ENCODE results near the gene BNC2. TPM values are rescaled to one million over a fixed set of nuclear protein-coding genes. Genes with fewer than 3 reads are reported as not detected.

BNC2 gene
- total RNA-seq, 1 experiment from 2014 or later: 0.20 TPM

GRCh38 chr9:16510482-16510881, 360.0 kb downstream of the BNC2 start:
- no peak for DNase-seq
- Mint-ChIP-seq H3K27me3 (ENCODE audit: insufficient read depth, unreplicated experiment) (no peaks in the 10 kb centered on the region), H3K27ac (ENCODE audit: unreplicated experiment) (no peak overlapping the region), H3K4me1 (ENCODE audit: low read depth, unreplicated experiment) (no peaks in the 10 kb centered on the region), H3K4me3 (ENCODE audit: unreplicated experiment) (no peak overlapping the region), H3K36me3 (ENCODE audit: insufficient read depth, unreplicated experiment) (no peaks in the 10 kb centered on the region), H3K9me3 (ENCODE audit: unreplicated experiment) (no peaks in the 10 kb centered on the region)
- Histone ChIP-seq H3K4me3 (ENCODE audit: low read depth, low read length) (no peak overlapping the region), H3K27me3 (replicated peaks; ENCODE audit: control insufficient read depth, insufficient read depth, low read length) (no peaks in the 10 kb centered on the region), H3K36me3 (ENCODE audit: control insufficient read depth, insufficient read depth, low read length) (no peaks in the 10 kb centered on the region), H3K4me1 (peaks cover 4% of the 10 kb centered on the region; the same call in 1 of the 2 replicates), H3K9me3 (no peaks in the 10 kb centered on the region)
- BruUV-seq (replicated peaks): no TSS peak
- CTCF ChIA-PET: no interaction called here
- TF ChIP-seq CTCF (IDR thresholded peaks at IDR 0.05; ENCODE audit: insufficient read depth in 1 of 2, low read depth in 1 of 2, low read length in 1 of 2, severe bottlenecking in 1 of 2, unreplicated experiment in 1 of 2): no peak
- intact Hi-C loops (cut with micrococcal nuclease; ENCODE audit: unreplicated experiment): no loop called here
- POLR2A ChIA-PET: no interaction called here

- POLR2A ChIA-PET: no interaction called here
- H3K27ac Mint-ChIP-seq (ENCODE audit: unreplicated experiment): no peak overlapping the region
- intact Hi-C loops (cut with micrococcal nuclease; ENCODE audit: unreplicated experiment): no loop called here
These were observed 360.5 kb downstream of the BNC2 start for GRCh38 chr9:16509997-16510396.

GRCh38 chr9:16505199-16505598, 365.3 kb downstream of the BNC2 start:
- POLR2A ChIA-PET: no interaction called here
- BruUV-seq (replicated peaks): no TSS peak

More at GRCh38 chr9:16509997-16510396, 360.5 kb downstream of the BNC2 start:
- Mint-ChIP-seq H3K4me3 (ENCODE audit: unreplicated experiment) (no peak overlapping the region), H3K27me3 (ENCODE audit: insufficient read depth, unreplicated experiment) (no peaks in the 10 kb centered on the region), H3K9me3 (ENCODE audit: unreplicated experiment) (no peaks in the 10 kb centered on the region), H3K4me1 (ENCODE audit: low read depth, unreplicated experiment) (no peaks in the 10 kb centered on the region), H3K36me3 (ENCODE audit: insufficient read depth, unreplicated experiment) (no peaks in the 10 kb centered on the region)
- Histone ChIP-seq H3K4me1 (peaks cover 4% of the 10 kb centered on the region; the same call in 1 of the 2 replicates), H3K4me3 (ENCODE audit: low read depth, low read length) (no peak overlapping the region), H3K36me3 (ENCODE audit: control insufficient read depth, insufficient read depth, low read length) (no peaks in the 10 kb centered on the region), H3K27me3 (replicated peaks; ENCODE audit: control insufficient read depth, insufficient read depth, low read length) (no peaks in the 10 kb centered on the region), H3K9me3 (no peaks in the 10 kb centered on the region)
- TF ChIP-seq CTCF (IDR thresholded peaks at IDR 0.05; ENCODE audit: insufficient read depth in 1 of 2, low read depth in 1 of 2, low read length in 1 of 2, severe bottlenecking in 1 of 2, unreplicated experiment in 1 of 2): no peak
- BruUV-seq (replicated peaks): no TSS peak
- CTCF ChIA-PET: no interaction called here
- no peak for DNase-seq

More at GRCh38 chr9:16505199-16505598, 365.3 kb downstream of the BNC2 start:
- Histone ChIP-seq H3K4me3 (ENCODE audit: low read depth, low read length) (no peak overlapping the region), H3K36me3 (ENCODE audit: control insufficient read depth, insufficient read depth, low read length) (no peaks in the 10 kb centered on the region), H3K9me3 (no peaks in the 10 kb centered on the region), H3K4me1 (peaks cover 4% of the 10 kb centered on the region; the same call in 1 of the 2 replicates), H3K27me3 (replicated peaks; ENCODE audit: control insufficient read depth, insufficient read depth, low read length) (no peaks in the 10 kb centered on the region)
- Mint-ChIP-seq H3K27ac (ENCODE audit: unreplicated experiment) (peak overlapping the region; percentile 70), H3K9me3 (ENCODE audit: unreplicated experiment) (no peaks in the 10 kb centered on the region), H3K4me3 (ENCODE audit: unreplicated experiment) (no peak overlapping the region), H3K36me3 (ENCODE audit: insufficient read depth, unreplicated experiment) (no peaks in the 10 kb centered on the region), H3K27me3 (ENCODE audit: insufficient read depth, unreplicated experiment) (no peaks in the 10 kb centered on the region), H3K4me1 (ENCODE audit: low read depth, unreplicated experiment) (no peaks in the 10 kb centered on the region)
- CTCF ChIA-PET: no interaction called here
- intact Hi-C loops (cut with micrococcal nuclease; ENCODE audit: unreplicated experiment): no loop called here
- no peak for TF ChIP-seq CTCF (IDR thresholded peaks at IDR 0.05; ENCODE audit: insufficient read depth in 1 of 2, low read depth in 1 of 2, low read length in 1 of 2, severe bottlenecking in 1 of 2, unreplicated experiment in 1 of 2)
- DNase-seq: peak; percentile 43 to 47

All from Caco-2 (cell line).